ENCODE measurements around the gene GBA3. TPM values are rescaled to one million over a fixed set of nuclear protein-coding genes. Genes with fewer than 3 reads are reported as not detected.

GBA3 gene
- total RNA-seq, 2 experiments from 2014 or later, result not detected

DNA sequence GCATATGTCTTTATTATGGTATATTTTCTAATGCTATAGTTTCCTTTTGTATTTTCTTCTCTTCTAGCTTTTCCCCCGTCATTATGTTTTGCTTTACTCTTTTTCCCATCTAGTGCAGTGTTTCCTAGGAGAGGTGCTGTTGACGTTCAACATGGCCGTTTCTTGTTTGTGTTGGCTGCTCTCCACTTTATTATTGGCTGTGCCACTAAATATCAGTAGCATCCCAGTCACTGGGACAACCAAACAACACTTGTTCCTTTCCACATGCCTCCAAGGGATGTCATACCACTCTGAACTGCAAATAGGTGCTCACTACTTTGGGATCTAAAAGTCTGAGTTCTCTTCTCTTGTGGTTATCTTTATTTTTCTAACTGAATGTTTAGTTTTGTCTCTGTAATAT is 26.5 kb downstream of the GBA3 start:
- H3K36me3 Mint-ChIP-seq (ENCODE audit: low read depth), result no peaks in the 10 kb centered on the region
- DNase-seq (no peak), ATAC-seq (no peak)
- CTCF ChIA-PET, result no interaction called here
- H3K9me3 Mint-ChIP-seq, result peaks cover 1% of the 10 kb centered on the region
- POLR2A ChIA-PET, result no interaction called here
- no peak overlapping the region for H3K4me3 Mint-ChIP-seq
- no peak overlapping the region for H3K27ac Mint-ChIP-seq
- H3K27me3 Mint-ChIP-seq, result no peaks in the 10 kb centered on the region
- no peak for TF ChIP-seq CTCF (IDR thresholded peaks at IDR 0.05)
- H3K4me1 Mint-ChIP-seq (ENCODE audit: low read depth), result no peaks in the 10 kb centered on the region
- intact Hi-C loops (cut with micrococcal nuclease), result no loop called here

DNA sequence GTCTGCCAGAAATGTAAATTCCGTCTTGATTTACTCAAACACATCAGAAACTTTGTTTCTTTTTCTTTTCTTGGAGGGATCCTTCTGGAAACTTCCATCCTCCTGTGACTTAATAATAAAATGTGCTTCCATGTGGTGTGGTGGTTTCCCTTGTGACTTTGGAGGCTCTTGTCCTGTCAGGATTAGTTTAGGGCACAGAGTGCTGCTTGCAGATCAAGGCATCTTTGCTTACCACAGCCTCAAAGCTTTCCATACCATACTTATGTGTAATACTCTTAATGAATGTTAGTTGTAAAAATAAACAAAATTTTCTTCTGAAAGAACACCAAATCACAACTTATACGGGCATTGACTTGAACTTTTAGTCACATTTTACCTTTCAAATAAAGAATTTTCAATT is 27.4 kb downstream of the GBA3 start:
- Mint-ChIP-seq H3K36me3 (ENCODE audit: low read depth) (no peaks in the 10 kb centered on the region), H3K4me1 (ENCODE audit: low read depth) (no peaks in the 10 kb centered on the region), H3K27me3 (peaks cover 3% of the 10 kb centered on the region), H3K4me3 (no peak overlapping the region), H3K9me3 (peaks cover 1% of the 10 kb centered on the region), H3K27ac (no peak overlapping the region)
- intact Hi-C loops (cut with micrococcal nuclease), result no loop called here
- ATAC-seq, result no peak
- CTCF ChIA-PET, result no interaction called here
- POLR2A ChIA-PET, result no interaction called here
- DNase-seq, result no peak
- TF ChIP-seq CTCF (IDR thresholded peaks at IDR 0.05), result no peak

GRCh38 chr4:22721204-22721603 is 28.5 kb downstream of the GBA3 start:
- no peak overlapping the region for H3K27ac Mint-ChIP-seq
- no peak for ATAC-seq
- intact Hi-C loops (cut with micrococcal nuclease), result no loop called here

DNA sequence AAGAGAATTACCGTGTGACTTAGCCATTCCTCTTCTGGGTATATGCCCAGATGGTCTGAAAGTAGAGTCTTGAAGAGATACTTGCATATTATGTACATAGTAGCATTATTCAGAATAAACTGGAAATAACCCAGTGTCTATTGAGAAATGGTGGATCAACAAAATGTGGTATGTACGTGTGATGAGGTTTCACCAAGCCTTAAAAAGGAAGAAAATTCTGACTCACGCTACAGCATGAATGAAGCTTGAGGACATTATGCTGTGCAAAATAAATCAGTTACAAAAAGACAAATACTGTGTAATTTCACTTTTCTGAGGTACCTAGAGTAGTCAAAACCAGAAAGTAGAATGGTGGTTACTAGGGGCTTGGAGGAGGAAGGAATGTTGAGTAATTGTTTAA is 37.3 kb downstream of the GBA3 start:
- ChIA-PET CTCF (no interaction called here), POLR2A (no interaction called here)
- H3K4me1 Mint-ChIP-seq (ENCODE audit: low read depth), result no peaks in the 10 kb centered on the region
- no peak for ATAC-seq
- H3K36me3 Mint-ChIP-seq (ENCODE audit: low read depth), result no peaks in the 10 kb centered on the region
- TF ChIP-seq CTCF (IDR thresholded peaks at IDR 0.05), result no peak
- no peak overlapping the region for H3K4me3 Mint-ChIP-seq
- DNase-seq, result no peak
- no peak overlapping the region for H3K27ac Mint-ChIP-seq
- intact Hi-C loops (cut with micrococcal nuclease), result no loop called here
- no peaks in the 10 kb centered on the region for H3K9me3 Mint-ChIP-seq
- peaks cover 7% of the 10 kb centered on the region for H3K27me3 Mint-ChIP-seq

More at GRCh38 chr4:22721204-22721603, 28.5 kb downstream of the GBA3 start:
- POLR2A ChIA-PET, result no interaction called here
- Mint-ChIP-seq H3K4me3 (no peak overlapping the region), H3K4me1 (ENCODE audit: low read depth) (no peaks in the 10 kb centered on the region), H3K36me3 (ENCODE audit: low read depth) (no peaks in the 10 kb centered on the region), H3K9me3 (peaks cover 1% of the 10 kb centered on the region), H3K27me3 (peaks cover 5% of the 10 kb centered on the region)
- no peak for DNase-seq
- CTCF ChIA-PET, result no interaction called here
- TF ChIP-seq CTCF (IDR thresholded peaks at IDR 0.05), result no peak

- DNase-seq, result no peak
- Mint-ChIP-seq H3K4me3 (no peak overlapping the region), H3K4me1 (ENCODE audit: low read depth) (no peaks in the 10 kb centered on the region), H3K27me3 (peaks cover 6% of the 10 kb centered on the region), H3K27ac (no peak overlapping the region), H3K9me3 (no peaks in the 10 kb centered on the region), H3K36me3 (ENCODE audit: low read depth) (no peaks in the 10 kb centered on the region)
- POLR2A ChIA-PET, result no interaction called here
- TF ChIP-seq CTCF (IDR thresholded peaks at IDR 0.05), result no peak
- intact Hi-C loops (cut with micrococcal nuclease), result no loop called here
- ATAC-seq, result no peak
- CTCF ChIA-PET, result no interaction called here
Observed at GRCh38 chr4:22733816-22734215, 41.1 kb downstream of the GBA3 start.
